ENCODE results near the gene CCDC88C.

DNA sequence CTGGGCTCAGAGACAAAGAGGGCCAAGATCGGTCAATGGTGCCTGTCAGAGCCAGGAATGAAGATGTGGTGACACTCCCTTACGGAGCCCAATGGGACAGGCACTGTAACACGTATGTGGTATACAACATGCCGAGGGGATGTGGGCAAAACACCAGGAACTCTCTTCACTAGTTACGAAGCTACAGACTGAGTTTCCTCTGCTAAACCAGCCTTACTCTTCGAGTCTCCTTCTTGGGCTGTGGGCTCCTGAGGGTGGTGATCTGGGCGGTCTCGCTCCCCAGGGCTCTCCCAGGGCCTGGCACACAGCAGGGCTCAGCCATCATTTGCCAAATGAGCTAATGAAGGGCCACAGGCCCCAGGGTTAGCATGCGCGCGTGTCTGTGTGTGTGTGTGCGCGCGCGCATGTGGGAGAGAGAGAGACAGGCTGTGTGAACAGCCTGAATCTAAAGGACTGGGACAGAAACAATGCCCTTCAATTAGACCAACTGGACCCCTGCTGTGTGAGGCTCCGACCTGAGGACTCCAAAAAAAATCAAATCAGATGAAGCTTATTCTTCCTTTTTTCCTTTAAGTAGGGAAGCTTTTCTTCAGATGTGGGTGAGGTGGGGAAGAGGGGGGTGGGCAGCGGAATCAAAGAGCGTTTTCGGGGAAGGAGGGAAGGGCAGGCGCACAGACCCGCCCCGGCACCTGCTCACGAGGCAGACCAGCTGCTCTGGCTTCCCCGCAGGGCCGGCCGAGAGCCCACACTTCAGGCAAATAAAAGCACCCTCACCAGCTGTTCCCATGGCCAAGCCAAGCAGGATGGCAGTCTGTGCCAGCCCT lies 42.5 kb downstream of the CCDC88C start:
- TF ChIP-seq, protein P1, sequence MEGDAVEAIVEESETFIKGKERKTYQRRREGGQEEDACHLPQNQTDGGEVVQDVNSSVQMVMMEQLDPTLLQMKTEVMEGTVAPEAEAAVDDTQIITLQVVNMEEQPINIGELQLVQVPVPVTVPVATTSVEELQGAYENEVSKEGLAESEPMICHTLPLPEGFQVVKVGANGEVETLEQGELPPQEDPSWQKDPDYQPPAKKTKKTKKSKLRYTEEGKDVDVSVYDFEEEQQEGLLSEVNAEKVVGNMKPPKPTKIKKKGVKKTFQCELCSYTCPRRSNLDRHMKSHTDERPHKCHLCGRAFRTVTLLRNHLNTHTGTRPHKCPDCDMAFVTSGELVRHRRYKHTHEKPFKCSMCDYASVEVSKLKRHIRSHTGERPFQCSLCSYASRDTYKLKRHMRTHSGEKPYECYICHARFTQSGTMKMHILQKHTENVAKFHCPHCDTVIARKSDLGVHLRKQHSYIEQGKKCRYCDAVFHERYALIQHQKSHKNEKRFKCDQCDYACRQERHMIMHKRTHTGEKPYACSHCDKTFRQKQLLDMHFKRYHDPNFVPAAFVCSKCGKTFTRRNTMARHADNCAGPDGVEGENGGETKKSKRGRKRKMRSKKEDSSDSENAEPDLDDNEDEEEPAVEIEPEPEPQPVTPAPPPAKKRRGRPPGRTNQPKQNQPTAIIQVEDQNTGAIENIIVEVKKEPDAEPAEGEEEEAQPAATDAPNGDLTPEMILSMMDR (optimal IDR thresholded peaks at IDR 0.05 in 1 of 3, IDR thresholded peaks at IDR 0.05 in 1 of 3, conservative IDR thresholded peaks at IDR 0.05 in 1 of 3; ENCODE audit: extremely low read depth in 1 of 3, insufficient read depth in 2 of 3, low read length in 3 of 3), result no peak
- no peak for TF ChIP-seq EZH2 (IDR thresholded peaks at IDR 0.05; ENCODE audit: low read length)

Data from keratinocyte (primary cell).